AG08396 (cell line): Measurements from ENCODE around the gene PROCA1.
A peak's percentile ranks its signal among the peaks of the same experiment; 100 is the strongest.
"Not testable (repeated sequence)": the region's sequence is repeated elsewhere in the genome, so short reads cannot be mapped to it uniquely, and the experiment has no call there.

ENCODE experiments used
- DNase-seq: peaks from one replicate; pipeline ENCODE4 v3.0.0; 2012; ENCODE audit warnings: low spot score, mixed read lengths

Gene PROCA1

DNA sequence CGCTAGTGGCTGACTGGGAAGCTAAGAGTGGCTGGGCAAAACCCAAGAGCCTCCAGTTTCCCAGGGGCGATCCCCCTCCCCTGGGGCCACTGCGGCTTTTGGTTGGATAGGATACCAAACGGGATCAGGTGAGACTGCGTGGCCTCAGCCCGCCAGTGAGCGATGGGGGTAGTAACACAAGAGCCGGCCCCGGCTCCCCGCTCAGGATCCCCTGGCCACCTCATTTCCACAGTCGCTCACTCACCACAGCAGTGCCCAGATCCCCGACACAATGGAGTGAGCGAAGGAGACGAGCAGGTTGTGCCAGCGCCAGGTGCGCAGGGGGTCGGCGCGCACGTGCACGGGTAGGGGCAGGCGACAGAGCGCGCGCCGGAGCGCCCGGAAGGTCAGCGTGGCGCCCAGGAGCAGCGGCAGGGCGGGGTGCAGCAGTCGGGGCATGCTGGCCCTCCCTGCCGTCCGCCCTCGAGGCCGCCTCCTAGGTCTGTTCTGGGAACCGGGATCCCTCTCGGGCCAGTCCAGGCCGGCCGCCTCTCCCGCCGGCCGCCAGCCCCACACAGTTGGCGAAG lies 14.1 kb upstream of the PROCA1 start:
- no peak for DNase-seq

DNA sequence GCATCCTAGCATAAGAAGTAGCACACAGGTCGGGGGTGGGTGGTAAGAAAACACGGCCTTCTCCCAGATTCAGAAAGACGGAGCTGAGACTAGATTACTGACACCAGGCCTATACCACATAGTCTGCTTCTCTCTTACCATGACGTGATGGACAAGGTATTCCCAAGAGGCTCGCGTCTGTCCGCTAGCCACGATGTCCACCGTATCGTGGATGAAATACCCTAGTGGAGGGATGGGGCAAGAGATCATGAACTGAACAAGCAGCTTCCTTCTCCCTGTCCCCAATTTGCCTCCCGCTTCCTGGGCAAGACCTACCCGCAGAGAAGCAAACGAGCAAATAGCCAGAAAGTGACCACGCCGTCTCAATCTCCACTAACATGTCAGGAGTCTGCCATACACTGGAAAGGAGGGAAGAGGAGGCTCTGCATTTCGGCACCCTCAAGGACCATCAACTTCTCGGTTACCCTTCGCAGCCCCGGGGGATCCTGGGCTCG lies 13.5 kb upstream of the PROCA1 start:
- no peak for DNase-seq

DNA sequence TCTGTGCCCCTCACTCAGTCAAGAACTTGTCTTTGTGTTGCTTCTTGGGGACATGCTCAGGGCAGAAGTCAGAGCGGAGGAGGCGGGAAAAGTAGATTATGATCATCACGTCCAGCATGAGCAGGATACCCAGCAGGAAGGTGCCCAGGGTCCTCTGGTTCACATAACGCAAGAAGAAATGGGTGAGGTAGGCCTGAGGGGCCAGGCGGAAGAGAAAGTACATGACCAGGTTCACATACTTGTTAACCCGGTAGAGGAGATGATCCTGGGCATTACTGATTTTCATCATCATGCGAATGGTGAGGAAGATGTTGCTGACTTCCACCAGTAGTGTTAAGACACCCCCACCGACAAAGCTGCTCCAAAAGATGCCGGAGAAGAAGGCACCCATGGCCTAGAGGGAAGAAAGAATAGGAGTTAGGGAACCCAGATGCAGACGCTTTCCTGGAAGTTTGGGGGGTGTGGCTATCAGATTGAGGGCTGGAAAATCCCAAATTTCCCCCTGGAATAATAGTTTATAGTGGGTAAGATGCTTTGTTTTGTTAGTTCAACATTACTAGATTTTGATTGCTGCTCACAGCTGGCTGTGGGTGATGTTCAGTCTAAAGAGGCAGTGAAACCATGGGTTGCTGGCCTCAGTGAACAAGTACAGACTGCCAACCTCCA lies 12.9 kb upstream of the PROCA1 start:
- no peak for DNase-seq

DNA sequence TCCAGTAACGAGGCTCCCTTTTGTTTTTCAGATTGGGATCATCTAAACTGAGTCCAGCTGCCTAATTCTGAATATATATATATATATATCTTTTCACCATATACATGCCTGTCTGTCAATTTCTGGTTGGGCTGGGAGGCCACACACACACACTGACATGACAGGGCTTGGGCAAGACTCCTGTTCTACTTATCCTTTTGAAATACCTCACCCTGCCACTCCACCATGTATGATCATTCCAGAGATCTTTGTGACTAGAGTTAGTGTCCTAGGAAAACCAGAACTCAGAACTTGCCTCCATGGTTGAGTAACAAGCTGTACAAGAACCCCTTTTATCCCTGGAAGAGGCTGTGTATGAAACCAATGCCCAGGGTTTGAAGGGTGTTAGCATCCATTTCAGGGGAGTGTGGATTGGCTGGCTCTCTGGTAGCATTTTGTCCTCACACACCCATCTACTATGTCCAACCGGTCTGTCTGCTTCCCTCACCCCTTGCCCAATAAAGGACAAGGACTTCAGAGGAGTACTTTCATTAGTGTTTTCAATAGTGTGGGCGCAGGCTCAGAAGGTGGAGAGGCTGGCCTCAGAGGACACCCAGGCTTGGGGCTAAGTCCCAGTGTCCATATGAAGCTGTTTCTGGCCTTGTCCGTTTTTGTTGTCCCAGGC lies 12.3 kb upstream of the PROCA1 start:
- not testable (repeated sequence) for DNase-seq

DNA sequence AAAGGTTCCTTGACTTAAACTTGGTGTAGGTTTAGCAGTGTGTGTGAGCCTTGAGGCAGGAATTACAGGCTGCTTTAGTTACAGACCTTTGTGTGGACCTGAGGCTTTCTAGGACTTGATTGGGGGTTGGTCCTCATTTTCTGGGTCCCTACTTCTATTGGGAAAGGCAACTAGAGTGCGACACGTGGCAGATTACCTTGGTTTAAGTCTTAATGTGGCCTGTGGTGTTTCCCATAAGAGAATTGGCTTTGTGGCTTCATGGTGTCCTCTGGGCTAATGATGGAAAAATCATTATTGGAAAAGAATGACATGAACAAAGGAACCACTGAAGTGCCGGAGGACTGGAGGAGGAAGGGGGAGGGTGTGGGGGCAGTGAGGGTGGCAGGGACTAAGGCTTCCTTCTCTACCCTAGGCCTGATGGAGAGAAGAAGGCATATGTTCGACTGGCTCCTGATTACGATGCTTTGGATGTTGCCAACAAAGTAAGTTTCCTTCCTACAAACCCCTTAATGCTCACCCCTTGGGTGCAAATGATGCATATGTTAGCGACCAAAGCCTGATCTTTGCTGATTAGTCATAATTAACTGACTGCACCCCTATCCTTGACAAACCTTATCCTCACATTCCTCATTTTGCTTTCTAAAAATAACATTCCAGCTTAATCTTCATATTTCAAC lies 11.6 kb upstream of the PROCA1 start:
- DNase-seq, result no peak

DNA sequence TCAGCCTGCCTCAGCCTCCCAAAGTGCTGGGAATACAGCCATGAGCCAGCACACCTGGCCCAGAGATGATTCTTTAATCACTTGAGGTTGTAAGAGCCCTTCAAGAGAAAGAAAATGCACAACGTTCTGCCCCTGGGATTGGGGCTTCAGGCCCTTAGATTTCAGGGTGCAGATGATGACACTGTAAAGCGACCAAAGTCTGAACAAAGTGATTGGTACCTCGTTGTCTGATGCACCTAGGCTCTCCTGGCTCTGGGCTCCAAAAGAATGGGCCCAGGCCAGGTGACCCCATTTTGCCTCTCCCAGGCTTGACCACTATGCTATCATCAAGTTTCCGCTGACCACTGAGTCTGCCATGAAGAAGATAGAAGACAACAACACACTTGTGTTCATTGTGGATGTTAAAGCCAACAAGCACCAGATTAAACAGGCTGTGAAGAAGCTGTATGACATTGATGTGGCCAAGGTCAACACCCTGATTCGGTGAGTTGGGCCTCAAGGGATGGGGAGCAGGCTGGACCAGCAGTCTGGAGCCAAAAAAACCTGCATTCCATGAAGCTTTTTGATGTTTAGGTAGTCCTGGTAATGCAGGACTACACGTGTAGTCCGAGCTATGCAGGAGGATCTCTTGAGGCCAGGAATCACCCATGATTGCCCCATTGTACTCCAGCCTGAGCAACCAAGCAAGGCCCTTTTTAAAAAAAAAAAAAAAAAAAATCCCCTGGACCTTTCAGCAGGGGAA lies 10.9 kb upstream of the PROCA1 start:
- no peak for DNase-seq

DNA sequence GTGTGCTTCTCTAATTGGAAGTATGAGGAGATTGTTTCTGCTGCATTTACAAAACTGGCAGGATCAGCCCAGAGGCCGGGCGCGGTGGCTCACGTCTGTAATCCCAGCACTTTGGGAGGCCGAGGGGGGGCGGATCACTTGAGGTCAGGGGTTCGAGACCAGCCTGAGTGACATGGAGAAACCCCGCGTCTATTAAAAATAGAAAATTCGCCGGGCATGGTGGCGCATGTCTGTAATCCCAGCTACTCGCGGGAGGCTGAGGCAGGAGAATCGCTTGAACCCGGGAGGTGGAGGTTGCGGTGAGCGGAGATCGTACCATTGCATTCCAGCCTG lies 9.3 kb upstream of the PROCA1 start:
- not testable (repeated sequence) for DNase-seq

DNA sequence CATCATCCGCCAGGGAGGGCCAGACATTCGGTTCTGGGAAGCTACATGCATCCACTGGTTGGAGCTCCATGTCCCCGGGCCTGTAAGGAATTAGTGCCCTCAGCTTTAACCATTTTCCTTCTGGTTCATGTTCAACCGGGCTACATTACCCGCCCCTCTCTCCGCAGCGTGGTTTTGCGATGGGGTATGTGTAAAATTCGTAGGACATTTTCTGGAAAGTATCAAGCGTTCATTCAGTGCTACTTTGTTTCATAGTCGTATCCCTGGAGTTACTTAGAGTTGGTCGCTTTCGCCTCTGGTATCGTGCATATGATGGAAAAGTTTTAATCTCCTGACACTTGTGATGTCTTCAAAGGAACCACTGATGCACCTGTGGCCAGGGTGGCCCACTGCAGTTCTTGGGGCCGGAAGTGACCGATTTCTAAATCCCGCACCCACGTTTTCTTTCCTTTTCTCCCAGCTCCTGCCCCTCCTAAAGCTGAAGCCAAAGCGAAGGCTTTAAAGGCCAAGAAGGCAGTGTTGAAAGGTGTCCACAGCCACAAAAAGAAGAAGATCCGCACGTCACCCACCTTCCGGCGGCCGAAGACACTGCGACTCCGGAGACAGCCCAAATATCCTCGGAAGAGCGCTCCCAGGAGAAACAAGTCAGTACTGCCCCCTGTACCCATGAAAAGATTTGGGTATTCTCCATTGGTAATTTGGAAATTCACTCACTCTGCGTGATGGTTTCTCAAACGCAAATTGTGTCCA lies 8.7 kb upstream of the PROCA1 start:
- DNase-seq, result no peak

DNA sequence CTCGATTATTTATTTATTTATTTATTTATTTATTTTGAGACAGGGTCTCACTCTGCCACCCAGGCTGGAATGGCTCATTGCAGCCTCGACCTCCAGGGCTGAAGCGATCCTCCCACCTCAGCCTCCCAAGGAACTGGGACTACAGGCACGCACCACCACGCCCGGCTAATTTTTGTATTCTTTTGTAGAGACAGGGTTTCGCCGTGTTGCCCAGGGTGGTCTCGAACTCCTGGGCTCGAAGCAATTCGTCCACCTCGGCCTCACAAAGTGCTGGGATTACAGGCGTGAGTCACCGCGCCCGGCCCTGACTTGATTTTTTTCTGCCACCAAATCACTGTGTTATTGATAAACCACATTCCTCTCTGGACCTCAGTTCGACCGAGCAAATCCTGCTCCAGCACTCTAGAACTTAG lies 7.3 kb upstream of the PROCA1 start:
- no peak for DNase-seq

DNA sequence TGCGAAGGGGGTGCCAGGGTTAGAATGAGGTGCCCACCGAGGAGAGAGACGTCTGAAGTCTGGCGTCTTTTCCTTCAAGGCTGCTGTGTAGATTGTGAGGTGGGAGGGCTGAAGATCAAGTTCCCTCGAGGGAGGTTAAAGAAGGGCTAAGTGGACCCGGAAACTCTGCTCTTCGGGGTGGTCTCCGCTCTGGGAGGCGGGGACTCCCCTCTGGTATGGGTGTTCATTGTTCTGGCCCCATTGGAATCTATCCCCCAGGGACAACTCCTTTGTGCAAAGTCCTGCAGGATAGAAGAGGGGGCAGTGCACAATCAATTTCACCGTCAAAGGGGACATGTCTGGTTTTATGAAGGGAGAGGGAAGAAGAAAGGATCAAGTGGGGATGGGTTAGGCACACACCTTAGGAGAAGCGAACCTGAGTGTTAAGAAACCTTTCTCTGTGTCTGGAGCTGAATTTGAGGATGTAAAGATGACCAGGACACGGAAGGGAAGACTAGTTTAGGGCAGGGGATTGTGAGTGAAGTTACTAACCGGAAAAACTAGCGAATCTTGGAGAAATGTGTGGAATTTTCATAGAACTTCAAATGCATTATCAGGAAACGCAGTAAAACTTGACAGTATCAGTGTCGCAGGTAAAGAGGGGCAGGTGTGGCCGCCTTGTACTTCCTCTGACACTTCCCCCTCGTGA lies 6.8 kb upstream of the PROCA1 start:
- DNase-seq, result no peak

DNA sequence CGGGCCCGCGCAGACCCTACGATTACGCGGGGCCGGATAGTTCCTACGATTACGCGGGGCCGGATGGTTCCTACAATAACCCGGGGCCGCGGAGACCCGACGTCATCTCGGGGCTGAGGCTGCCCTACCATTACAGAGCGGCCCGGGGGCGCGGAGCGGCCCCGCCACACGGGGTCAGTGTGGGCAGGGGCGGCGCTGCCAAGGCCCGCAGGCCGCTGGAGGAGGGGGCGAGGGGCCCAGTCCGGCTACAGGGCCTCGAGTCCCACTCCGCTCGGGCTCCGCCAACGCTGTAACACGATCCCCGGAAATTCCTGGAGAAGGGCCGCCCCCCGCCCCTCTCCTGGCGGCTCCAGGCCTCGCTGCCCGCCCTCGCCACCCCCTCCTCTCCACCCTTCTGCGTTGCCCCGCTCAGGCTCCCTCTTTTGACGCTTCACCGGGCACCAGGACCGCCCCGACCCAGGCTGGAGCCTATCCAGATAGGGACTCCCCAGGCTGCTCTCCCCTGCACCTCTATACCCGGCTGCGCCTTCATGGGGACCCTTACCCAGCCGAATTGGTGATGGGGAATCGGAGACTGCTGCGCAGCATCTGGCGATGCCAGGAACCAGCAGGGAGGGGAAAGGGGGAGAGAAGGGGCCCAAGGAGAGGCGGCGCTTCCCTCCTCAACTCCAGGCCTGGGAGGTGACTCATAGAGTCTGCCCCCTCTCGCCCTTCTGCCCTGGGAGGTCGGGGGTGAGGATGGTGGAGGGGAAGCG lies 6.1 kb upstream of the PROCA1 start, which contains the start of gene RAB34:
Gene RAB34 (minus strand): TSS at position 291 of the 755 bp plus-strand sequence. CDS start 602 bp downstream, outside the sequence.
- peak; percentile 80 for DNase-seq

DNA sequence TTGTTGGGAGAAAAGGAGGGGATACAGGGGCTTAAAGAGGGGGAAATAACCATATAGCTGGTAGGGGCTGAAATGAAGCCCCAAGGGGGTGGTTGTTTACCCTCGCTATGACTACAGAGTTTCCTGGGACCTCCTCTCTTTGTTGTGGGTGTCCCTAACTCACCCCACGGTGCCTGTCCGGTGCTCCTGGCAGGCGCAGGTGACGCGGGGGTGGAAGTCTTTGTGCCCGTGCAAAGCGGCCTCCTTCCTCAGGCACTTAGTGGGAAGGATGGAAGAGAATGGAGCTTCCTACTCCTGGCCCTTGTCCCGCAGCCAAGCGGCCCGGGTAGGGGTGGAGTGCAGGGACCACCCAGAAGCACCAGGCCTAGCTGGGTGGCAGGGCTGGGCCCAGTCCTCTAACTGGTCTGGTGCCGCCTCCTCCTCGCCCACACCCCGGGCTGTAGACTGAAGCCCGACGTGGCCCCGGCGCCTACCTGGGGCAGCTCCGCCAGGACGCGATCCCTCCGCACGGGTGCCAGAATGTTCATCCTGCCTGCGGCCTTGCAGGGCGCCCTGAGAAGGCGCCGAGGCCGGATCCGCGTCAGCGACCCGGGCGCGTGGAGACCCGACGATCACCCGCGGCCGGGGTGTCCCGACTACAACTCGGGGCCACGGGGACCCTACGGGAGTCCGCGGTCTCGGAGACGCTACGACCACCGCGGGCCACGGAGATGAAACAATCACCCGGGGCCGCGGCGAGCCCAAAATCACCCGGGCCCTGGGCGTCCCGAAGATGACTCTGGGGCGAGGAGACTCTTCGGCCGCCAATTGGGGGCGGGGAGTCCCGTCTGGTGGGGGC lies 5.3 kb upstream of the PROCA1 start:
- no peak for DNase-seq

DNA sequence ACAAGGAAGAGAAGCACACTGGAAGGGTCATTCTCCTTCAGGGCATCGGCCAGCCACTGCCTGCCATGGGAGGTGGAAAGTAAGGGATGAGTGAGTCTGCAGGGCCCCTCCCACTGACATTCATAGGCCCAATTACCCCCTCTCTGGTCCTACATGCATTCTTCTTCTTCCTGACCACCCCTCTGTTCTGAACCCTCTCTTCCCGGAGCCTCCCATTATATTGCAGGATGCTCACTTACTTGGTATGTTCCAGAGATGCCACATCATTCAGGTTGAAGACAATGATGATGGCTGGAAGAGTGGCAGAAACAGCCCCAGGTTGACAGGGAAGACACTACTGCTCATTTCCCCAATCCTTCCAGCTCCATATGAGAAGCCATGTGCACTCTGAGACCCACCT lies 3.5 kb upstream of the PROCA1 start:
- DNase-seq, result no peak

DNA sequence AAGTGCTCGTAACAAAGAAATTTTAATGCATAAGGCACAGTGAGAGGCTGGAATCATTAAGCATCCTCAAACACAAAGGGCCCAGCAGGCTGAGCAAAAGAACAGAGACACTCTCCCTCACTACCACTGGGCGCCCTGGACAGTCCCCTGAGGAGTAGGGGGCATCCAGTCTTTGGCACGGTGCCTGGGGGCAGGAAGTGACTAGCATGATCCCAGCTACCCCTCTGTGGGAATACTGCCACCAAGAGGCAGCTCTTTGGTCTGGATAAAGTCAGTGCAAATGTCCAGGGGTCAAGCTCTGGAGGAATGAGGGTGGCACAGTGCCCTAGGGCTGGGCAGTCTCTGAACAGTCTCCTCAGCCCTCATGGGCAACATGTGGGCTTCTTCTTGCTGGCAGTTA lies 2.6 kb upstream of the PROCA1 start:
- no peak for DNase-seq

DNA sequence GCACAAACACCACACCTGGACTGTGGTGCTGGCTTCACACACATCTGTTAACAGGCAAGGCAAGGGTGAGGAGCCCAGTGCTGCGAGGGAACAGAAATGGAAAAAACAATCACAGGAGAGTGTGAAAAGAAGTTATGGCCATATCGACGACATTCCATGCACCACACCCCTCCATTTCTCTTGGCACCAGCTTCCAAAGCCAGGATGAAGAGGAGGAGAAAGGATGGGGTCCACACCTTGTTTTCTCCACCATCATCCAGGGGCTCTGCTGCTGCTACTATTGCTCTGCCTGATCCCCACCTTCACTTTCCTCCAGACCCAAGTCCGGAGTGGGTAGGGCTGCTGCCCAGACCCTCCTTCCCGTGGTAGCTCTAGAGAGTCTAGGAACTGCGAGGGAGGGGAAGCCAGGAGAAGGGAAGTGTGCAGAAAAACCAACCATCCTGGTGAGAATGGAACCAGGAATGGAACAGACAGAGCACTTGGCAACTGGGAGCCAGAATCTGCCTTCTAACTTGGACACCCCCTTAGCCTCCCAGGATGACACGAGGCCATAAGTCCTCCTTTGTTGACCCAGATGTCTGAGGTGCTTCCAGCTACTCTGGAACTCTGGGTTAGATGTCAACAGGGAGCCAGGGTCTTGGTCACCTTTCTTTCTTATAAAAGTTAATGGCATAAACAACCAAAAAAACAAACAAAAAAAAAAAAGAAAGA lies 1.2 kb upstream of the PROCA1 start:
- no peak for DNase-seq

DNA sequence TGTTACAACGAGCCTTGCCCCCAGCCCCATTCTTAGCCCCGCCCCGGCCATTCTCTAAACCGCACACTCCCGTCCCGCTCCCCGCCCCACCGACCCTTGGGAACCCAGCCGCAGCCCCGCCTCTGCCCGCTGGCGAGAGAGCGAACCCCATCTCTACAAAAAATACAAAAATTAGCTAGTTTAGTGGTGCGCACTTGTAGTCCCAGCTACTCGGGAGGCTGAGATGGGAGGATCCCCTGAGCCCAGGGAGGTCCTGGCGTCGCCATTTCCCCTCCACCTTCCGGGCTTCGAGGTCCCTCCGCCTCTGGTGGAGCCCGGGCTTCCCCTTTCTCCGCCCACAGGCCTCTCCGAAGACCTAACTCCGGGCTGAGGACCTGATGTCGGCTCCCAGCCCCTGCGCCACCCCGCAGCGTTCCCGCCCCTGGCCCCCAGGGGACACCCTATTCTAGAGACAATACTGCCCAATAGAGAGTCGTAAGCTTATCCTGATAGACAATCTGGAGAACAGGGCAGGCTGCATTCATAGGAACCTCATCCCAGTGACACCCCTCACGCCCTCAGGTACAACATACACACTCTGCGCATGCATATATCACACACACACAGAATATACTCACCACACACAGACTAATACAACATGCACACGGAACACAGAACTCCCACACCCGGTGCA lies 480 bp upstream of the PROCA1 start:
- no peak for DNase-seq

DNA sequence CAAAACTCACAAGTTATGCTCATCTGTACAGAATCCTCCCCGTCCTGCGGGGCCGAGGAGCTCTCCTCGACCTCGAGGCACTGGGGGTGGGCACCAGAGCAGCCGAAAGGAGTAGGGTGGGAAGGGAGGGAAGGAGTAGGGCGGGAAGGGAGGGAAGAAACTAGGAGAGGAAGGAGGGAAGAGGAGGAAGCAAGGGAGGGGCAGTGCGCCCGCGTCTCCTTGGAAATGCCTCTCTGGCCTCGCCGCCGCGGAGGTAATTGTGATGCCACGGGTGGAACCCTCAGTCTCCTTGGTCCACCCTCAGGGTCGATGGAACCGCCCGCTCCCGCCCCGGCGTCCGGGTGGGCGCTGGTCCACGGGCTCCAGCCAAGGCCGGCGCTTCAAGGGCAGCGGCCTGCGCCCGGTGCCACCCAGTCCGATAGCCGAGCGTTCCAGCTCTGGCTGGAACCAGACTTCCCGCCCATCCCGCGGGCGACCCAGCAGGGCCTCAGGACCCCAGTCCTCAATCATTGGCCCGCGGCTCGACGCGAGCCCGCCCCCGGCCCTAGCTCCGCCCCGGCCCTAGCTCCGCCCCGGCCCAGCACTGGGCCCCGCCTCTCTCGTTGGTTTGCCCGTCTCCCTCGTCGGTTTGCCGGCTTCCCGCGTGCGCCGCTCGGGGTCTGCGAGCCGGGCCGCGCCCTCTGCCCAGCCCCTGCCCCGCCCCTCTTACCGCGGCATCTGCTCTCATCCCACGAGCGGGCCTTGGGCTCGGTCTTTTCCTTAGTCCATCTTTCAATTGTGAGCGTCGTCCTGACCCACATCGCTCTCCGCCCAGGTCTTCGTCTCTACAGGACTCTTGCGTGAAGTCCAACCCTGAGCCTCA lies 596 bp downstream of the PROCA1 start:
- DNase-seq, result peak; percentile 96
